HepG2 (cell line): Measurements from ENCODE around the gene LYPLA2. TPM values are rescaled to one million over a fixed set of nuclear protein-coding genes. Genes with fewer than 3 reads are reported as not detected.
A peak's percentile ranks its signal among the peaks of the same experiment; 100 is the strongest.

Experiments
- CC2D1A ChIP-seq: sonication (generic); formaldehyde crosslinking; IDR thresholded peaks from 2 replicates; pipeline ENCODE4 v1.8.1; 2023; ENCODE audit warnings: mild to moderate bottlenecking, missing genetic modification reagents
- EZH2 ChIP-seq: conservative IDR thresholded peaks from 2 replicates; pipeline ENCODE4 v1.6.1; 2012; ENCODE audit warnings: mild to moderate bottlenecking, low read depth, low read length, moderate library complexity
- HNRNPH1 ChIP-seq: fragments of 200-400 bp; formaldehyde crosslinking; optimal IDR thresholded peaks from 2 replicates; pipeline ENCODE3; 2017; ENCODE audit warnings: mild to moderate bottlenecking, low read depth, low read length
- POLR2A ChIP-seq, 2 experiments: IDR thresholded peaks; 2 replicates each; pipeline ENCODE4 v1.6.1; 2011; ENCODE audit warnings: low read depth in 2 of 2, low read length in 2 of 2, mild to moderate bottlenecking in 1 of 2, moderate library complexity in 1 of 2; ENCODE audit not compliant: insufficient read depth in 1 of 2
- SKI ChIP-seq: fragments of 450-650 bp; IDR thresholded peaks from one replicate; pipeline ENCODE4 v1.6.1; 2018; ENCODE audit warnings: mild to moderate bottlenecking; ENCODE audit not compliant: partially characterized antibody
- SP2 ChIP-seq: sonication (generic); formaldehyde crosslinking; IDR thresholded peaks from 2 replicates; pipeline ENCODE4 v1.5.1; 2020; ENCODE audit warnings: mild to moderate bottlenecking, missing genetic modification reagents
- SRY ChIP-seq: sonication (generic); formaldehyde crosslinking; IDR thresholded peaks from 2 replicates; pipeline ENCODE4 v1.8.0; 2022; ENCODE audit warnings: mild to moderate bottlenecking, missing genetic modification reagents
- STAT5B ChIP-seq: sonication (generic); formaldehyde crosslinking; IDR thresholded peaks from 2 replicates; pipeline ENCODE4 v1.4.0; 2020; ENCODE audit warnings: missing genetic modification reagents
- TCF7 ChIP-seq: sonication (generic); IDR thresholded peaks from 2 replicates; pipeline ENCODE4 v1.6.1; 2016; ENCODE audit warnings: antibody characterized with exemption, low read depth
- ZBTB20 ChIP-seq: sonication (generic); formaldehyde crosslinking; IDR thresholded peaks from 2 replicates; pipeline ENCODE4 v1.8.1; 2023; ENCODE audit warnings: missing genetic modification reagents, low read depth, mild to moderate bottlenecking, borderline replicate concordance
- ZNF10 ChIP-seq: sonication (generic); formaldehyde crosslinking; IDR thresholded peaks from 2 replicates; pipeline ENCODE4 v1.4.0; 2020; ENCODE audit warnings: mild to moderate bottlenecking, low read depth, missing genetic modification reagents, borderline replicate concordance
- ZNF138 ChIP-seq: sonication (generic); formaldehyde crosslinking; IDR thresholded peaks from 2 replicates; pipeline ENCODE4 v1.5.0; 2020; ENCODE audit warnings: mild to moderate bottlenecking, low read depth, missing genetic modification reagents
- ZNF350 ChIP-seq: sonication (generic); formaldehyde crosslinking; IDR thresholded peaks from 2 replicates; pipeline ENCODE4 v1.4.0; 2020; ENCODE audit warnings: mild to moderate bottlenecking, low read depth, missing genetic modification reagents, borderline replicate concordance
- ZNF501 ChIP-seq: sonication (generic); formaldehyde crosslinking; IDR thresholded peaks from 2 replicates; pipeline ENCODE4 v1.5.1; 2020; ENCODE audit warnings: mild to moderate bottlenecking, moderate library complexity, missing genetic modification reagents
- ZNF816 ChIP-seq: sonication (generic); formaldehyde crosslinking; IDR thresholded peaks from 2 replicates; pipeline ENCODE4 v1.8.0; 2022; ENCODE audit warnings: missing genetic modification reagents, mild to moderate bottlenecking, borderline replicate concordance
- polyA plus RNA-seq, 8 experiments: library from polyadenylated mRNA; depleted of rRNA in 3 of 8; stranded (reverse) in 7 of 8; unstranded in 1 of 8; fragments of >200 nt; fragmentation: Illumina TruSeq in 4 of 8; extraction: Trizol in 4 of 8; gene quantifications; 2 replicates each; pipeline versions ENCODE4 v1.2.1 to v1.2.3, GENCODE V29; 2011 to 2016; ENCODE audit warnings: low read depth in 4 of 8, missing spikeins in 1 of 8, mixed read lengths in 1 of 8; ENCODE audit not compliant: insufficient read depth in 1 of 8
- total RNA-seq, 5 experiments: library from RNA; depleted of rRNA; stranded (reverse); fragments of >200 nt; fragmentation: Illumina TruSeq; extraction: Trizol; gene quantifications; 2 replicates each; pipeline ENCODE4 v1.2.3, GENCODE V29; 2016; ENCODE audit warnings: low read depth in 1 of 5
- TF ChIP-seq, protein P1 (sequence below): sonication (generic); formaldehyde crosslinking; IDR thresholded peaks from 2 replicates; pipeline ENCODE4 v1.4.0; 2020; ENCODE audit warnings: missing genetic modification reagents
- TF ChIP-seq, protein P2 (sequence below): sonication (generic); formaldehyde crosslinking; IDR thresholded peaks from 2 replicates; pipeline ENCODE4 v1.8.0; 2022; ENCODE audit warnings: missing genetic modification reagents, mild to moderate bottlenecking, borderline replicate concordance
- TF ChIP-seq, protein P3 (sequence below): sonication (generic); formaldehyde crosslinking; IDR thresholded peaks from 2 replicates; pipeline ENCODE4 v1.9.0; 2021; ENCODE audit warnings: mild to moderate bottlenecking, missing genetic modification reagents
- TF ChIP-seq, protein P4 (sequence below): IDR thresholded peaks from 2 replicates; pipeline ENCODE4 v1.6.1; 2016; ENCODE audit warnings: missing biosample characterization, missing genetic modification reagents, low read depth

Gene LYPLA2
- total and polyA plus RNA-seq, 2 of the 13 experiments (the other 11 are each of a cell fraction or from before 2014, with no cell fraction given): 72.1 to 73.2 TPM

DNA sequence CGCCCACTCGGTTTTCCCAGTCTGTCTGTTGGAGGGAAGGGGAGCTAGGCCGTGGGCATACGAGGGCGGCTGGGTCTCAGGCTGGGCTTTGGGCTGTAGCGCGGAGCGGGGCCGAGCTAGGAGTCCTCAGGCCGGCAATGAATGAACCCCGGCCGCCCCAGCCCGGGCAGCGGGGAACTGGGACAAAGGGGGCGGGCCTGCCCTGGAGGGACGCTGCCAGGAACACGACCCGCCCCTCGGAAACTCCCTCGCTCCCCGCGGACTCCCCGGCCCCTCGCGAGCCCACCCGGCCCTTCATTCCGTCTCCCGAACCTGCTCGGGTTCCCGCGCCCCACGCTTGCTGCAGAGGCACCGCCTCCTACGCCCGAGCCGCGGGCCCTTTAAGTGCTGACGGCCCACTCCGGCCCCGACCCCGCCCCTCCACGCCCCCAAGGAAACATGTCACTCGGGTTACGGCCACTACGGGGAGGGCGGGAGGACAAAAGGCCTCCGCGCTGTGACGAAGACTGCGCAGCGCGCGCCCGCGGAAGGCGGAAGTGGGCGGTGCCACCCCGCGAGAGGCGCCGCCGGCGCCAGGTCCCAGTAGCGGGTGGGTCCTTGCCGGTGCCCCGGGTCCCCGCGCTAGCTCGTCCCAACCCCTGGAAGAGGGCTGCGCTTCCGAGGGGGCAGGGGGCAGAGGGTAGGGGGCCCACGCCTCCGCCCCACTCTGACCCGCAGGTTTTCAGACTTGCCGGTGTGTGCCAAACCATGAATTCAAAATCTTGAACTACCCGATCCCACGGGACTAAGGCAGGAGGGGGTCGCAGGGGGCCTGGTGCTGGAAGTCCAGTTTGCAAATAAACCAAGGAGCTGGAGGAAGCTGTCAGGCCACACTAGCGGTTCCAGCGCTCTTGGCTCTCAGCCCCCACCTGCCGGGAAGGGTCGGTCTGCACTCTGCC lies 9.7 kb downstream of the LYPLA2 start, which contains the start of gene GALE (continued):
- TF ChIP-seq EZH2 (no peak), ZNF501 (CRISPR knock-in tag) (peak; percentile 72; the same call in 1 of the 2 replicates), SP2 (CRISPR knock-in tag) (peak; percentile 53), HNRNPH1 (no peak), TCF7 (no peak), CC2D1A (CRISPR knock-in tag) (no peak), ZNF10 (no peak), STAT5B (CRISPR knock-in tag) (peak; percentile 15; the same call in 1 of the 2 replicates), ZBTB20 (0 out of 2 replicates have a peak, but pooled peaks have one; percentile 65), ZNF816 (CRISPR knock-in tag) (peak; percentile 52), ZNF350 (CRISPR knock-in tag) (no peak), ZNF138 (peak; percentile 34; the same call in 1 of the 2 replicates), SRY (CRISPR knock-in tag) (peak; percentile 88), SKI (peak; percentile 30), POLR2A (IDR thresholded peaks at IDR 0.05; ENCODE audit: insufficient read depth in 1 of 2, low read depth in 2 of 2, low read length in 2 of 2) (peak in 1 of 2 experiments; percentile 59; a peak in 2 of 4 replicates)
- TF ChIP-seq, protein P1, sequence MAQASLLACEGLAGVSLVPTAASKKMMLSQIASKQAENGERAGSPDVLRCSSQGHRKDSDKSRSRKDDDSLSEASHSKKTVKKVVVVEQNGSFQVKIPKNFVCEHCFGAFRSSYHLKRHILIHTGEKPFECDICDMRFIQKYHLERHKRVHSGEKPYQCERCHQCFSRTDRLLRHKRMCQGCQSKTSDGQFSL (CRISPR knock-in tag): 0 out of 2 replicates have a peak, but pooled peaks have one; percentile 19
- TF ChIP-seq, protein P2, sequence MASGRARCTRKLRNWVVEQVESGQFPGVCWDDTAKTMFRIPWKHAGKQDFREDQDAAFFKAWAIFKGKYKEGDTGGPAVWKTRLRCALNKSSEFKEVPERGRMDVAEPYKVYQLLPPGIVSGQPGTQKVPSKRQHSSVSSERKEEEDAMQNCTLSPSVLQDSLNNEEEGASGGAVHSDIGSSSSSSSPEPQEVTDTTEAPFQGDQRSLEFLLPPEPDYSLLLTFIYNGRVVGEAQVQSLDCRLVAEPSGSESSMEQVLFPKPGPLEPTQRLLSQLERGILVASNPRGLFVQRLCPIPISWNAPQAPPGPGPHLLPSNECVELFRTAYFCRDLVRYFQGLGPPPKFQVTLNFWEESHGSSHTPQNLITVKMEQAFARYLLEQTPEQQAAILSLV: peak; percentile 21; the same call in 1 of the 2 replicates
- TF ChIP-seq, protein P3, sequence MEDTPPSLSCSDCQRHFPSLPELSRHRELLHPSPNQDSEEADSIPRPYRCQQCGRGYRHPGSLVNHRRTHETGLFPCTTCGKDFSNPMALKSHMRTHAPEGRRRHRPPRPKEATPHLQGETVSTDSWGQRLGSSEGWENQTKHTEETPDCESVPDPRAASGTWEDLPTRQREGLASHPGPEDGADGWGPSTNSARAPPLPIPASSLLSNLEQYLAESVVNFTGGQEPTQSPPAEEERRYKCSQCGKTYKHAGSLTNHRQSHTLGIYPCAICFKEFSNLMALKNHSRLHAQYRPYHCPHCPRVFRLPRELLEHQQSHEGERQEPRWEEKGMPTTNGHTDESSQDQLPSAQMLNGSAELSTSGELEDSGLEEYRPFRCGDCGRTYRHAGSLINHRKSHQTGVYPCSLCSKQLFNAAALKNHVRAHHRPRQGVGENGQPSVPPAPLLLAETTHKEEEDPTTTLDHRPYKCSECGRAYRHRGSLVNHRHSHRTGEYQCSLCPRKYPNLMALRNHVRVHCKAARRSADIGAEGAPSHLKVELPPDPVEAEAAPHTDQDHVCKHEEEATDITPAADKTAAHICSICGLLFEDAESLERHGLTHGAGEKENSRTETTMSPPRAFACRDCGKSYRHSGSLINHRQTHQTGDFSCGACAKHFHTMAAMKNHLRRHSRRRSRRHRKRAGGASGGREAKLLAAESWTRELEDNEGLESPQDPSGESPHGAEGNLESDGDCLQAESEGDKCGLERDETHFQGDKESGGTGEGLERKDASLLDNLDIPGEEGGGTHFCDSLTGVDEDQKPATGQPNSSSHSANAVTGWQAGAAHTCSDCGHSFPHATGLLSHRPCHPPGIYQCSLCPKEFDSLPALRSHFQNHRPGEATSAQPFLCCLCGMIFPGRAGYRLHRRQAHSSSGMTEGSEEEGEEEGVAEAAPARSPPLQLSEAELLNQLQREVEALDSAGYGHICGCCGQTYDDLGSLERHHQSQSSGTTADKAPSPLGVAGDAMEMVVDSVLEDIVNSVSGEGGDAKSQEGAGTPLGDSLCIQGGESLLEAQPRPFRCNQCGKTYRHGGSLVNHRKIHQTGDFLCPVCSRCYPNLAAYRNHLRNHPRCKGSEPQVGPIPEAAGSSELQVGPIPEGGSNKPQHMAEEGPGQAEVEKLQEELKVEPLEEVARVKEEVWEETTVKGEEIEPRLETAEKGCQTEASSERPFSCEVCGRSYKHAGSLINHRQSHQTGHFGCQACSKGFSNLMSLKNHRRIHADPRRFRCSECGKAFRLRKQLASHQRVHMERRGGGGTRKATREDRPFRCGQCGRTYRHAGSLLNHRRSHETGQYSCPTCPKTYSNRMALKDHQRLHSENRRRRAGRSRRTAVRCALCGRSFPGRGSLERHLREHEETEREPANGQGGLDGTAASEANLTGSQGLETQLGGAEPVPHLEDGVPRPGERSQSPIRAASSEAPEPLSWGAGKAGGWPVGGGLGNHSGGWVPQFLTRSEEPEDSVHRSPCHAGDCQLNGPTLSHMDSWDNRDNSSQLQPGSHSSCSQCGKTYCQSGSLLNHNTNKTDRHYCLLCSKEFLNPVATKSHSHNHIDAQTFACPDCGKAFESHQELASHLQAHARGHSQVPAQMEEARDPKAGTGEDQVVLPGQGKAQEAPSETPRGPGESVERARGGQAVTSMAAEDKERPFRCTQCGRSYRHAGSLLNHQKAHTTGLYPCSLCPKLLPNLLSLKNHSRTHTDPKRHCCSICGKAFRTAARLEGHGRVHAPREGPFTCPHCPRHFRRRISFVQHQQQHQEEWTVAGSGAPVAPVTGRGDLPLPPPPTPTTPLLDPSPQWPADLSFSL (CRISPR knock-in tag): 0 out of 2 replicates have a peak, but pooled peaks have one; percentile 9
- TF ChIP-seq, protein P4, sequence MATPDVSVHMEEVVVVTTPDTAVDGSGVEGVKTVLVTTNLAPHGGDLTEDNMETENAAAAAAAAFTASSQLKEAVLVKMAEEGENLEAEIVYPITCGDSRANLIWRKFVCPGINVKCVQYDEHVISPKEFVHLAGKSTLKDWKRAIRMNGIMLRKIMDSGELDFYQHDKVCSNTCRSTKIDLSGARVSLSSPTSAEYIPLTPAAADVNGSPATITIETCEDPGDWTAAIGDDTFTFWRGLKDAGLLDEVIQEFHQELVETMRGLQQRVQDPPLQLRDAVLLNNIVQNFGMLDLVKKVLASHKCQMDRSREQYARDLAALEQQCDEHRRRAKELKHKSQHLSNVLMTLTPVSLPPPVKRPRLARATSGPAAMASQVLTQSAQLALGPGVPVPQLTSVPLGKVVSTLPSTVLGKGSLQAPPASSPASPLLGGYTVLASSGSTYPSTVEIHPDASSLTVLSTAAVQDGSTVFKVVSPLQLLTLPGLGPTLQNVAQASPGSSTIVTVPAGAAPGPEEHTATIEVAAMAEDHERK (CRISPR knock-in tag): peak; percentile 57; the same call in 1 of the 2 replicates
